Pulmonary artery endothelial cell (primary cell): ENCODE results near the gene UBA1. TPM values are rescaled to one million over a fixed set of nuclear protein-coding genes. Genes with fewer than 3 reads are reported as not detected.

Experiments used
- DNase-seq: peaks from one replicate; pipeline ENCODE4 v3.0.0-alpha.2; 2011; ENCODE audit warnings: low read depth, low spot score
- total RNA-seq: library from RNA; depleted of rRNA; stranded (reverse); fragments of >200 nt; gene quantifications from 2 replicates; pipeline ENCODE4 v1.2.3, GENCODE V29; 2014

The UBA1 gene
- total RNA-seq = 134 and 168 TPM in 2 replicates

- DNase-seq = peak; percentile 94
Observed at GRCh38 chrX:47193475-47194193, at the start of gene UBA1. Gene UBA1 (plus strand): TSS chrX:47193829. CDS start chrX:47198803, 4,974 bp downstream.

- no peak for DNase-seq
Observed at GRCh38 chrX:47143894-47144625, 49.6 kb upstream of the UBA1 start.

- DNase-seq = peak; percentile 82
Observed at GRCh38 chrX:47144626-47145394, 48.8 kb upstream of the UBA1 start, which contains the start of the genes NDUFB11 and RBM10. Gene NDUFB11 (minus strand): TSS chrX:47144702. CDS start chrX:47144679, 23 bp downstream. Gene RBM10 (plus strand): TSS chrX:47145221. CDS start chrX:47147482, 2,261 bp downstream.

GRCh38 chrX:47145395-47146120 is 48.1 kb upstream of the UBA1 start:
- no peak for DNase-seq

- DNase-seq = no peak
Observed at GRCh38 chrX:47146121-47146935, 47.3 kb upstream of the UBA1 start.

- DNase-seq = no peak
Observed at GRCh38 chrX:47146936-47147859, 46.4 kb upstream of the UBA1 start.

GRCh38 chrX:47148946-47149345 is 44.7 kb upstream of the UBA1 start:
- DNase-seq = peak; percentile 27

GRCh38 chrX:47151435-47151834 is 42.2 kb upstream of the UBA1 start:
- DNase-seq = no peak

GRCh38 chrX:47156611-47157520 is 36.8 kb upstream of the UBA1 start:
- DNase-seq = no peak

- no peak for DNase-seq
Observed at GRCh38 chrX:47158131-47158530, 35.5 kb upstream of the UBA1 start.

GRCh38 chrX:47158781-47159180 is 34.8 kb upstream of the UBA1 start:
- DNase-seq = no peak

GRCh38 chrX:47160781-47161180 is 32.8 kb upstream of the UBA1 start:
- DNase-seq = no peak

GRCh38 chrX:47162927-47163583 is 30.6 kb upstream of the UBA1 start:
- DNase-seq = no peak

GRCh38 chrX:47164420-47164819 is 29.2 kb upstream of the UBA1 start:
- DNase-seq = no peak

- DNase-seq = no peak
Observed at GRCh38 chrX:47166126-47166525, 27.5 kb upstream of the UBA1 start.

- no peak for DNase-seq
Observed at GRCh38 chrX:47168495-47169073, 25.0 kb upstream of the UBA1 start.

GRCh38 chrX:47169273-47169672 is 24.4 kb upstream of the UBA1 start:
- DNase-seq = no peak
